Mesendoderm (in vitro differentiated cells): ENCODE results near the gene KIF7.

Experiments
- DNase-seq: peaks from one replicate; pipeline ENCODE4 v3.0.0; 2013
- H2AK5ac ChIP-seq: 2 replicates; pipeline ENCODE4 v1.6.1; 2013; ENCODE audit warnings: low read length, inconsistent platforms
- H2BK120ac ChIP-seq: 2 replicates; pipeline ENCODE4 v1.6.1; 2013; ENCODE audit warnings: low read depth, mild to moderate bottlenecking, low read length, moderate library complexity, mixed read lengths
- H2BK15ac ChIP-seq: replicated peaks from 2 replicates; pipeline ENCODE4 v1.6.1; 2013; ENCODE audit warnings: low read depth, mild to moderate bottlenecking, moderate library complexity
- H2BK5ac ChIP-seq: 2 replicates; pipeline ENCODE4 v1.6.1; 2013; ENCODE audit warnings: low read length, inconsistent platforms
- H3K18ac ChIP-seq: 2 replicates; pipeline ENCODE4 v1.6.1; 2013; ENCODE audit warnings: mild to moderate bottlenecking, low read length, mixed read lengths
- H3K23ac ChIP-seq: one replicate; pipeline ENCODE4 v1.6.1; 2013; ENCODE audit warnings: low read length
- H3K27ac ChIP-seq: 2 replicates; pipeline ENCODE4 v1.5.1; 2013; ENCODE audit warnings: low read depth, mild to moderate bottlenecking, inconsistent platforms, low read length, moderate library complexity
- H3K27me3 ChIP-seq: 2 replicates; pipeline ENCODE4 v1.6.1; 2013; ENCODE audit warnings: low read length, control low read depth, mild to moderate bottlenecking, inconsistent platforms; ENCODE audit not compliant: insufficient read depth, poor library complexity
- H3K36me3 ChIP-seq: 2 replicates; pipeline ENCODE4 v1.6.1; 2013; ENCODE audit warnings: low read length, inconsistent platforms; ENCODE audit not compliant: control insufficient read depth, insufficient read depth
- H3K4ac ChIP-seq: one replicate; pipeline ENCODE4 v1.6.1; 2013; ENCODE audit warnings: low read depth, mild to moderate bottlenecking, low read length, moderate library complexity
- H3K4me1 ChIP-seq: 2 replicates; pipeline ENCODE4 v1.6.1; 2013; ENCODE audit warnings: low read depth, low read length, inconsistent platforms; ENCODE audit not compliant: control insufficient read depth
- H3K4me2 ChIP-seq: 2 replicates; pipeline ENCODE4 v1.6.1; 2013; ENCODE audit warnings: low read length
- H3K4me3 ChIP-seq: 2 replicates; pipeline ENCODE4 v1.5.1; 2013; ENCODE audit warnings: mild to moderate bottlenecking, low read length
- H3K56ac ChIP-seq: one replicate; pipeline ENCODE4 v1.6.1; 2013; ENCODE audit warnings: low read length
- H3K79me1 ChIP-seq: 2 replicates; pipeline ENCODE4 v1.6.1; 2013; ENCODE audit warnings: low read length, inconsistent platforms
- H3K79me2 ChIP-seq: 2 replicates; pipeline ENCODE4 v1.6.1; 2013; ENCODE audit warnings: mild to moderate bottlenecking, low read length; ENCODE audit not compliant: control insufficient read depth, insufficient read depth
- H3K9ac ChIP-seq: 2 replicates; pipeline ENCODE4 v1.6.1; 2013; ENCODE audit warnings: low read length, inconsistent platforms
- H4K5ac ChIP-seq: one replicate; pipeline ENCODE4 v1.6.1; 2013; ENCODE audit warnings: low read length
- H4K8ac ChIP-seq: one replicate; pipeline ENCODE4 v1.6.1; 2013; ENCODE audit warnings: low read depth, mild to moderate bottlenecking, control low read depth, low read length, moderate library complexity
- WGBS: extraction: QIAGEN DNeasy Blood & Tissue Kit; methylation state at CpG from one replicate; pipeline ENCODE4 v1.1.7; 2013; ENCODE audit warnings: low lambda C conversion rate, missing lambda C conversion rate; ENCODE audit not compliant: insufficient coverage; ENCODE audit errors: extremely low coverage; 5-methylcytosine and 5-hydroxymethylcytosine counted together

KIF7 gene

DNA sequence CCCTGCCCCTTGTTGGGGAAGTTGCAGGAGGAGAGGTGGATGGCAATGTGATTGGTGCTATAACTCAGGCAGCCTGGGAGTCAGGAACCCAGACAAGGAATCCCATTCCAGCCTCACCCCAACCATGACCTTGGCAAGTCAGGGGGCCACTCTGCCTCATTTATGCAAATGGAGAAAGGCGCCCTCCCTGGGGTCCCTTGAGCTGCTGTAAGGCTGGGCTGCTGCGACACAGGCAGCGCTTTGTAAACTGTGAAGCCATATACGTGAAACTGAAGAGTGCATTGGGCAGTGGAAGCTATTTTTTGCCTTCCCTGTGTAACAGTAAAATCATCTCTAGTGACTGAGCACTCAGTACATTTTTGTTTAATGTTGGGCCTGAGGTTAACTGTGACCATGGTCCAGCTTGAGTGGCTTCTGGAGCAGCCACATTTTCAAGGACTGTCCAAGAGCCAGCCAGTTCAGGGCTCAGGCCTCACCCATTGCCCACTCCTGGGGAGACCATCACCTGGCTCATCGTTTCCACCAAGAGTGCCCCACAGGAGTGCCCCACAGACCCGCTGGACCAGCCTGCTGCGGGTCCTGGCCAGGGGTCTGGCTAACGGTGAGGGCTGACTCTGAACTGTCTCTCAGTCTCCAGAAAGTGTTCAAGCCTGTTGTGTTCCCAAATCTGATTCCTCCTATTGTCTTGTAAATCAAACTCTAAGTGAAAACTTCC, 27.9 kb downstream of the KIF7 start:
- H3K23ac ChIP-seq, result no peak overlapping the region
- H3K27ac ChIP-seq, result no peak overlapping the region
- no peak overlapping the region for H3K9ac ChIP-seq
- H3K4me3 ChIP-seq, result no peak overlapping the region
- no peaks in the 10 kb centered on the region for H3K79me2 ChIP-seq
- no peak for DNase-seq
- no peak overlapping the region for H2BK120ac ChIP-seq
- H3K18ac ChIP-seq, result no peak overlapping the region
- H3K36me3 ChIP-seq, result peaks cover 58% of the 10 kb centered on the region
- H3K4me2 ChIP-seq, result no peak overlapping the region
- H3K4ac ChIP-seq, result no peak overlapping the region
- H4K8ac ChIP-seq, result no peak overlapping the region
- peaks cover 3% of the 10 kb centered on the region for H3K79me1 ChIP-seq
- no peaks in the 10 kb centered on the region for H3K4me1 ChIP-seq
- H2AK5ac ChIP-seq, result no peak overlapping the region
- no peaks in the 10 kb centered on the region for H3K27me3 ChIP-seq
- no peak overlapping the region for H2BK5ac ChIP-seq
- H2BK15ac ChIP-seq, result no peak overlapping the region
- WGBS, result no CpG with 5 or more reads among the region's 8 CpGs
- H4K5ac ChIP-seq, result no peak overlapping the region
- H3K56ac ChIP-seq, result no peak overlapping the region

DNA sequence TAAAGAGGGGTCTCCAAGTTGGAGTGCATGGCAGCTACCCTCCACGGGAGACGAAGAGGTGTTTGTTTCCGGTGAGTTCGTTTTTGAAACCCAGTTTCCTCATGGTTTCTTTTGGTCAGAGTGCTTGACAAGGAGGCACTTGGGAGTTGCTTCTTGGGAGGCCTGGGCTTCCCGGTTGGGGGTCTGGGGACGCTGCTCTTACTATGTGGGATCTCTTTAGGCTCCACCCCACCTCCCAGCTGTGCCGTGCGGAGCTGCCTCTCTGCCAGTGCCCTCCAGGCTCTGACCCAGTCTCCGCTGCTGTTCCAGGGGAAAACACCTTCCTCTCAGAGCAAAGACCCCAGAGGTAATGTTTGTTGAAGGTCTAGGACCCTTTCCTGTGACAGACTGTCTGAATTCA, 29.6 kb downstream of the KIF7 start:
- Histone ChIP-seq H3K4ac (no peak overlapping the region), H3K4me1 (no peaks in the 10 kb centered on the region), H3K79me1 (peaks cover 3% of the 10 kb centered on the region), H3K79me2 (no peaks in the 10 kb centered on the region), H3K36me3 (peaks cover 62% of the 10 kb centered on the region), H3K9ac (no peak overlapping the region), H3K4me2 (no peak overlapping the region), H3K23ac (no peak overlapping the region), H2BK15ac (no peak overlapping the region), H2BK120ac (no peak overlapping the region), H4K8ac (no peak overlapping the region), H3K18ac (no peak overlapping the region), H2AK5ac (no peak overlapping the region), H2BK5ac (no peak overlapping the region), H3K27ac (no peak overlapping the region), H3K27me3 (no peaks in the 10 kb centered on the region), H4K5ac (no peak overlapping the region), H3K4me3 (no peak overlapping the region), H3K56ac (no peak overlapping the region)
- WGBS, result no CpG with 5 or more reads among the region's 9 CpGs
- DNase-seq, result no peak

GRCh38 chr15:89623165-89623564, 32.1 kb downstream of the KIF7 start:
- no peak overlapping the region for H3K18ac ChIP-seq
- H3K79me2 ChIP-seq, result no peaks in the 10 kb centered on the region
- no peaks in the 10 kb centered on the region for H3K27me3 ChIP-seq
- H3K79me1 ChIP-seq, result peaks cover 3% of the 10 kb centered on the region
- H3K4me3 ChIP-seq, result no peak overlapping the region
- no peak overlapping the region for H2BK120ac ChIP-seq
- H4K8ac ChIP-seq, result no peak overlapping the region
- H3K4me1 ChIP-seq, result no peaks in the 10 kb centered on the region
- H3K23ac ChIP-seq, result no peak overlapping the region
- no peak overlapping the region for H2BK15ac ChIP-seq
- no peak overlapping the region for H3K56ac ChIP-seq
- DNase-seq, result no peak
- H2BK5ac ChIP-seq, result no peak overlapping the region
- H2AK5ac ChIP-seq, result no peak overlapping the region
- WGBS, result no CpG with 5 or more reads among the region's 1 CpG
- no peak overlapping the region for H3K4me2 ChIP-seq
- H3K4ac ChIP-seq, result no peak overlapping the region
- H3K27ac ChIP-seq, result no peak overlapping the region
- peaks cover 44% of the 10 kb centered on the region for H3K36me3 ChIP-seq
- H3K9ac ChIP-seq, result no peak overlapping the region
- H4K5ac ChIP-seq, result no peak overlapping the region

GRCh38 chr15:89621547-89621946, 33.7 kb downstream of the KIF7 start:
- peaks cover 38% of the 10 kb centered on the region for H3K36me3 ChIP-seq
- H3K4me2 ChIP-seq, result no peak overlapping the region
- no peak overlapping the region for H3K4me3 ChIP-seq
- H3K79me1 ChIP-seq, result peaks cover 3% of the 10 kb centered on the region
- H4K8ac ChIP-seq, result no peak overlapping the region
- no peak overlapping the region for H3K23ac ChIP-seq
- no peak overlapping the region for H3K18ac ChIP-seq
- H4K5ac ChIP-seq, result no peak overlapping the region
- H3K56ac ChIP-seq, result no peak overlapping the region
- H2BK15ac ChIP-seq, result no peak overlapping the region
- H3K9ac ChIP-seq, result no peak overlapping the region
- no peaks in the 10 kb centered on the region for H3K79me2 ChIP-seq
- H2BK120ac ChIP-seq, result no peak overlapping the region
- no peak overlapping the region for H2BK5ac ChIP-seq
- H3K4ac ChIP-seq, result no peak overlapping the region
- H3K27me3 ChIP-seq, result no peaks in the 10 kb centered on the region
- H3K27ac ChIP-seq, result no peak overlapping the region
- H3K4me1 ChIP-seq, result no peaks in the 10 kb centered on the region
- WGBS, result no CpG with 5 or more reads among the region's 4 CpGs
- H2AK5ac ChIP-seq, result no peak overlapping the region
- no peak for DNase-seq

DNA sequence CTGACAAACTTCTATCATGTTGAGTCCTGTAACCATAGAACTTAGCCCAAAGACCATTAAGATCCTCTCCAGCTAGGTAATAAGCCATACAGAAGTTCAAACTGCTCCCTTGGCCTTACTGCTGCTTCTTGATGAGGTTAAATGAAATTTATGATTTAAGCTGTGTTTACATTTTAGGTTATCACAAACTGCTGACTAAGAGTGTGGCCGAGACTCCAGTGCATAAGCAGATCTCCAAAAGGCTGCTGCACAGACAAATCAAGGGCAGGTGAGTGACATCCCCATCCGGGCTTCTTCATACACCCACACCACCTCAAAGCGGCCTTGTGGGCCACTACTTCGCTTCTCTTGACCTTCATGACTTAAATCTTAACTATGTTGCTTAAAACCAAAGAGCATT, 39.0 kb downstream of the KIF7 start:
- Histone ChIP-seq H3K56ac (no peak overlapping the region), H3K4me1 (no peaks in the 10 kb centered on the region), H3K9ac (no peak overlapping the region), H2AK5ac (no peak overlapping the region), H3K18ac (no peak overlapping the region), H2BK5ac (no peak overlapping the region), H2BK120ac (no peak overlapping the region), H3K4me3 (no peak overlapping the region), H3K79me2 (no peaks in the 10 kb centered on the region), H3K27me3 (no peaks in the 10 kb centered on the region), H3K23ac (no peak overlapping the region), H3K4ac (no peak overlapping the region), H3K4me2 (no peak overlapping the region), H4K8ac (no peak overlapping the region), H4K5ac (no peak overlapping the region), H3K36me3 (peaks cover 18% of the 10 kb centered on the region), H3K27ac (no peak overlapping the region), H2BK15ac (no peak overlapping the region), H3K79me1 (peaks cover 2% of the 10 kb centered on the region)
- DNase-seq, result no peak
- no CpG with 5 or more reads among the region's 4 CpGs for WGBS

DNA sequence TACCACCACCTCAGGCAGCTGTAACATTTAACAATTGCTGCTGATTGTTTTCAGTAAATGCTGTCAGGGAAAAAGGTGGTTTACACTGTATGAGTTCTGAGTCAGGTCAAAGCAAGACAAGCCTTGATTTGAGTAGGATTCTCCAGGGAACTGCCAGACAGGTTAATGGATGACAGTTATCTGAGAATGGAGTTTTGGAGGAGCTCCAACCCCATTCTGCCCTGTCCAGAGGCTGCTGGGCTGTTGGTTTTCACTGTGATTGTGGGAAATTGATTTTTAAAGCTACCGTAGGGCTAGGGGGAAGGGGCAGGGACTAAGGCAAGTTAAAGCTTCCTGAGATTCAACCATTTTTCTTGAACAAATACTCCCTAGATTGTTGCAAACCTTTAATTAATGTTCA, 40.1 kb downstream of the KIF7 start:
- H2BK5ac ChIP-seq, result no peak overlapping the region
- H3K56ac ChIP-seq, result no peak overlapping the region
- no peak overlapping the region for H2BK120ac ChIP-seq
- peaks cover 19% of the 10 kb centered on the region for H3K36me3 ChIP-seq
- H3K4ac ChIP-seq, result no peak overlapping the region
- H3K23ac ChIP-seq, result no peak overlapping the region
- H3K4me3 ChIP-seq, result no peak overlapping the region
- no peak overlapping the region for H2AK5ac ChIP-seq
- no peak overlapping the region for H2BK15ac ChIP-seq
- no peaks in the 10 kb centered on the region for H3K4me1 ChIP-seq
- no peak overlapping the region for H3K4me2 ChIP-seq
- WGBS, result no CpG with 5 or more reads among the region's 1 CpG
- H3K18ac ChIP-seq, result no peak overlapping the region
- no peaks in the 10 kb centered on the region for H3K27me3 ChIP-seq
- H3K79me2 ChIP-seq, result no peaks in the 10 kb centered on the region
- peaks cover 2% of the 10 kb centered on the region for H3K79me1 ChIP-seq
- no peak overlapping the region for H3K27ac ChIP-seq
- no peak for DNase-seq
- H3K9ac ChIP-seq, result no peak overlapping the region
- H4K8ac ChIP-seq, result no peak overlapping the region
- H4K5ac ChIP-seq, result no peak overlapping the region
